ENCODE results near the gene ZNF699. TPM values are rescaled to one million over a fixed set of nuclear protein-coding genes. Genes with fewer than 3 reads are reported as not detected.
"Not testable (repeated sequence)": the region's sequence is repeated elsewhere in the genome, so short reads cannot be mapped to it uniquely, and the experiment has no call there.

Gene ZNF699
- total and polyA plus RNA-seq, 5 experiments from 2014 or later: 6.9 to 30.0 (median 20.6) TPM

DNA sequence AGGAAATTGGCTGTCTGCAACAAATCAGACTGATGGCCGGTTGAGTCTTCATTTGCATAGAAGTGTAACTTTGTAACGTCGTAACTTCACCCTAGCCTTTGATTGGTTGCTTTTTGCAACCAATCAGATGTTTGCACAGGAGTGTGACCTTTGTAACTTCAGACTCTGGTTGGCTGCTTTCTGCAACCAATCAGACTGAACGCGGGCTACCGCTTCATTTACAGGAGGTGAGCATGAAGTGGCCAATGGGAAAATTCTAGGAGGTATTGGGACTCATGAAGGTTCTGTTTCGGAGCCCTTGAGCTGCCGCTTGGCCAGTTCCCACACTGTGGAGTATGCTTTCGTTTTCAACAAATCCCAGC is 13.9 kb upstream of the ZNF699 start:
- Mint-ChIP-seq H3K4me1 (peaks cover 11 to 37% (median 28%) of the 10 kb centered on the region in 4 donors), H3K36me3 (peaks cover 29 to 42% (median 30%) of the 10 kb centered on the region in 3 donors), H3K27me3 (no peaks in the 10 kb centered on the region), H3K9me3 (peaks cover 0 to 66% (median 29%) of the 10 kb centered on the region in 9 donors), H3K4me3 (peak overlapping the region; percentile 90 to 98 (median 94)), H3K27ac (peak overlapping the region; percentile 93 to 98 (median 96))
- DNase-seq (peak in 3 of 10 donors; percentile 25 to 46 (median 43)), ATAC-seq (peak in 1 of 2 donors; percentile 36)
- POLR2A ChIA-PET: interaction anchor here (0.6 to 2.8 kb wide), 6 partner anchors 13 to 469 kb away, joined by 3 to 32 read pairs (median 5); partner anchors contain the start of genes ZNF121, ZNF266 and ZNF699

DNA sequence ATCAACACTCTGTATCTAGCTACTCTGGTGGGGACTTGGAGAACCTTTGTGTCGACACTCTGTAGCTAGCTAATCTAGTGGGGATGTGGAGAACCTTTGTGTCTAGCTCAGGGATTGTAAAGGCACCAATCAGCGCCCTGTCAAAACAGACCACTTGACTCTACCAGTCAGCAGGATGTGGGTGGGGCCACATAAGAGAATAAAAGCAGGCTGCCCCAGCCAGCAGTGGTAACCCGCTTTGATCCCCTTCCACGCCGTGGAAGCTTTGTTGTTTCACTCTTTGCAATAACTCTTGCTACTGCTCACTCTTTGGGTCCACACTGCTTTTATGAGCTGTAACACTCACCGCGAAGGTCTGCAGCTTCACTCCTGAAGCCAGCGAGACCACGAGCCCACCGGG is 12.6 kb upstream of the ZNF699 start:
- not testable (repeated sequence) for DNase-seq
- POLR2A ChIA-PET: interaction anchor here (2.8 kb wide), 1 partner anchor 11 kb away, joined by 32 read pairs; the partner anchor contains the start of gene ZNF699

GRCh38 chr19:9321756-9322155 is 12.1 kb upstream of the ZNF699 start:
- POLR2A ChIA-PET: interaction anchor here (2.8 kb wide), 1 partner anchor 11 kb away, joined by 32 read pairs; the partner anchor contains the start of gene ZNF699
- DNase-seq, H3K27me3 Mint-ChIP-seq, H3K27ac Mint-ChIP-seq, H3K4me3 Mint-ChIP-seq, ATAC-seq: not testable (repeated sequence)
- H3K9me3 Mint-ChIP-seq: peaks cover 0 to 48% (median 22%) of the 10 kb centered on the region in 9 donors
- H3K36me3 Mint-ChIP-seq: peaks cover 13 to 31% (median 23%) of the 10 kb centered on the region in 3 donors
- H3K4me1 Mint-ChIP-seq: peaks cover 11 to 34% (median 26%) of the 10 kb centered on the region in 4 donors

More for the DNA sequence above, 12.6 kb upstream of the ZNF699 start:
- Mint-ChIP-seq H3K27ac (peak overlapping the region in 7 of 10 donors; percentile 19 to 95 (median 62)), H3K36me3 (peaks cover 16 to 34% (median 23%) of the 10 kb centered on the region in 3 donors), H3K4me3 (peak overlapping the region in 8 of 10 donors; percentile 30 to 95 (median 82)), H3K9me3 (peaks cover 0 to 53% (median 22%) of the 10 kb centered on the region in 9 donors), H3K4me1 (peaks cover 11 to 34% (median 26%) of the 10 kb centered on the region in 4 donors)
- ATAC-seq, H3K27me3 Mint-ChIP-seq: not testable (repeated sequence)

- no peak for ATAC-seq
- Mint-ChIP-seq H3K27ac (no peak overlapping the region), H3K4me3 (no peak overlapping the region), H3K4me1 (peaks cover 11 to 34% (median 26%) of the 10 kb centered on the region in 4 donors), H3K9me3 (peaks cover 0 to 47% (median 21%) of the 10 kb centered on the region in 9 donors), H3K36me3 (peaks cover 12 to 28% (median 20%) of the 10 kb centered on the region in 3 donors), H3K27me3 (no peaks in the 10 kb centered on the region)
- no peak for DNase-seq
- POLR2A ChIA-PET: no interaction called here
Measured at GRCh38 chr19:9321338-9321737, 11.7 kb upstream of the ZNF699 start.

DNA sequence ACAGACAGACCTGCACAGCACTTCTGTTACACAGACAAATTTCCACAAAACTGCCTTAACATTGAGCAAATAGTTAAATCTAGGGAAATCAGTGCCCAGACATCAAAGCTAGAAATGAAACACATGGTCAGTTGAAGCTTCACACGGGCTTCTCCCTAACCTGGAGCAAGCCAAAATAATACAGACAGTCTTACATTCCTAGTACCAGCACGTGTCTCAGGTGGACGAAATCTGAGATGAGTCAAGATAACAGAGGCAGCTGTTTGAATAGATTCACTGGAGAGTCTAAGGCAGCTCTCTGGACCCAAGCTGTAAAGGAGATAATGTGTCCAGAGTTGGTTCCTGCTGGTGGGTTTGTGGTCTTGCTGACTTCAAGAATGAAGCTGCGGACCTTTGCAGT is 4.1 kb upstream of the ZNF699 start:
- Mint-ChIP-seq H3K36me3 (peaks cover 0 to 19% (median 13%) of the 10 kb centered on the region in 3 donors), H3K4me3 (no peak overlapping the region), H3K9me3 (peaks cover 0 to 29% (median 16%) of the 10 kb centered on the region in 9 donors), H3K27ac (peak overlapping the region in 1 of 10 donors; percentile 40), H3K4me1 (peaks cover 3 to 19% (median 14%) of the 10 kb centered on the region in 4 donors), H3K27me3 (peaks cover 0 to 2% (median 0%) of the 10 kb centered on the region in 5 donors)
- ATAC-seq: no peak
- no peak for DNase-seq
- POLR2A ChIA-PET: interaction anchor here (1.0 kb wide), 1 partner anchor 269 kb away, joined by 3 read pairs; no protein-coding TSS in a partner anchor

- Mint-ChIP-seq H3K27ac (peak overlapping the region; percentile 89 to 99 (median 96)), H3K4me3 (peak overlapping the region; percentile 92 to 98 (median 95)), H3K36me3 (peaks cover 10 to 21% (median 20%) of the 10 kb centered on the region in 3 donors), H3K4me1 (peaks cover 6 to 41% (median 33%) of the 10 kb centered on the region in 4 donors), H3K27me3 (peaks cover 0 to 2% (median 0%) of the 10 kb centered on the region in 5 donors), H3K9me3 (peaks cover 0 to 29% (median 14%) of the 10 kb centered on the region in 9 donors)
- POLR2A ChIA-PET: interaction anchor here (0.6 to 4.9 kb wide), 5 partner anchors 13 to 518 kb away, joined by 3 to 32 read pairs (median 6); partner anchors contain the start of genes UBL5, ZNF266 and ZNF559
- ATAC-seq: peak; percentile 61 to 66
- DNase-seq: no peak
Measured at GRCh38 chr19:9309974-9310446, 372 bp upstream of the ZNF699 start.

DNA sequence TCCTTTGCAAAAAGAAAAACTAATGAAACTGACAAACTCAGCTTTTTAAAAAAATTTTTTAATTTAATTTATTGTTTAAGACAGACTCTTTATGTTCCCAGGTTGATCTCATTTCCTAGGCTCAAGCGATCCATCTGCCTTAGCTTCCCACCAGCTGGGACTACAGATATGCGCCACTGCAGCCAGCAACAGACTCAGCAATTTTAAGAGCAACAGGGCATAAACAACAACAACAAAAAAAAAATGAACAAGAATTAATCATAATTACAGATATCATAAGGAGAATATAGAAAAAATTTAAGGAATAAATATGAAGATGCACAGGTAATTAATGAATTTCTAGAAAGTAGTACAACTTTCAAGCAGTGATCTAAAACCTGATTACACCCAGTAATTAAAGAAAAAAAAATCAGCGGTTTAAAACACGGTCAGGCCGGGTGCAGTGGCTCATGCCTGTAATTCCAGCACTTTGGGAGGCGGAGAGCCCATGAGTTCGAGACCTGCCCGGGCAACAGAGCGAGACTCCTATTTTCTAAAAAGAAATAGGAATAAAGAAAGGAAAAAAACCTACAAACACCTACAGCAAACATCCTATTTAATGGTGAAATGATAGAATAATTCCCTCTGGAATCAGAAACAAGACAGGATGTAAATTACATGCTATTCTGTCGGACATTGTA is 1.4 kb downstream of the ZNF699 start:
- Mint-ChIP-seq H3K27ac (peak overlapping the region; percentile 89 to 99 (median 96)), H3K27me3 (peaks cover 0 to 2% (median 0%) of the 10 kb centered on the region in 5 donors), H3K36me3 (peaks cover 15 to 38% (median 28%) of the 10 kb centered on the region in 3 donors), H3K9me3 (peaks cover 0 to 38% (median 16%) of the 10 kb centered on the region in 9 donors), H3K4me3 (peak overlapping the region; percentile 92 to 98 (median 95)), H3K4me1 (peaks cover 6 to 43% (median 34%) of the 10 kb centered on the region in 4 donors)
- no peak for ATAC-seq
- POLR2A ChIA-PET: interaction anchor here (0.6 to 0.9 kb wide), 10 partner anchors 18 to 512 kb away, joined by 3 to 7 read pairs (median 3); partner anchors contain the start of gene ZNF562
- DNase-seq: no peak

GRCh38 chr19:9306443-9306842 is 3.2 kb downstream of the ZNF699 start:
- Mint-ChIP-seq H3K4me3 (peak overlapping the region in 3 of 10 donors; percentile 5 to 93 (median 54)), H3K36me3 (peaks cover 26 to 53% (median 46%) of the 10 kb centered on the region in 3 donors), H3K4me1 (peaks cover 4 to 38% (median 34%) of the 10 kb centered on the region in 4 donors), H3K27ac (no peak overlapping the region), H3K9me3 (peaks cover 0 to 49% (median 31%) of the 10 kb centered on the region in 9 donors), H3K27me3 (peaks cover 0 to 2% (median 0%) of the 10 kb centered on the region in 5 donors)
- POLR2A ChIA-PET: interaction anchor here (0.7 kb wide), 1 partner anchor 21 kb away, joined by 3 read pairs; no protein-coding TSS in a partner anchor
- ATAC-seq (no peak), DNase-seq (no peak)

- POLR2A ChIA-PET: no interaction called here
- Mint-ChIP-seq H3K4me3 (no peak overlapping the region), H3K36me3 (peaks cover 67 to 94% (median 86%) of the 10 kb centered on the region in 3 donors), H3K27ac (no peak overlapping the region), H3K27me3 (no peaks in the 10 kb centered on the region), H3K4me1 (peaks cover 0 to 10% (median 1%) of the 10 kb centered on the region in 4 donors), H3K9me3 (peaks cover 10 to 98% (median 53%) of the 10 kb centered on the region in 9 donors)
- DNase-seq (no peak), ATAC-seq (no peak)
Measured at GRCh38 chr19:9296336-9296735, 13.3 kb downstream of the ZNF699 start.

DNA sequence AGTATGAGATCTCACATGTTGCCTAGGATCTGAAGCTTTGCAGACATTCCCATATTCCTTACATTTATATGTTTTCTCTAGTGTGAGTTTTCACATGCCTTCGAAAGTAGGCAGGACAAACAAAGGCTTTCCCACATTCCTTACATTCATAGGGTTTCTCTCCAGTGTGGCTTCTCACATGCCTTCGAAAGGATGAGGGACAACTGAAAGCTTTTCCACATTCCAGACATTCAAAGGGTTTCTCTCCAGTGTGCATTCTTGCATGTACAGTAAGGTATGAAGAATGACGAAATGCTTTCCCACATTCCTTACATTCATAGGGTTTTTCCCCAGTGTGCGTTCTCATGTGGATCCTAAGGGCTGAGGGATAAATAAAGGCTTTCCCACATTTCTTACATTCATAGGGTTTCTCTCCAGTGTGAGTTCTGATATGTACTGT is 14.2 kb downstream of the ZNF699 start:
- H3K4me1 Mint-ChIP-seq: peaks cover 0 to 2% (median 1%) of the 10 kb centered on the region in 4 donors
- peaks cover 2 to 98% (median 49%) of the 10 kb centered on the region in 9 donors for H3K9me3 Mint-ChIP-seq
- H3K27me3 Mint-ChIP-seq: no peaks in the 10 kb centered on the region
- H3K36me3 Mint-ChIP-seq: peaks cover 61 to 91% (median 82%) of the 10 kb centered on the region in 3 donors
- POLR2A ChIA-PET: no interaction called here
- H3K4me3 Mint-ChIP-seq: no peak overlapping the region
- ATAC-seq (no peak), DNase-seq (no peak)
- H3K27ac Mint-ChIP-seq: no peak overlapping the region

- H3K4me3 Mint-ChIP-seq: no peak overlapping the region
- peaks cover 0 to 86% (median 34%) of the 10 kb centered on the region in 9 donors for H3K9me3 Mint-ChIP-seq
- ATAC-seq: no peak
- H3K36me3 Mint-ChIP-seq: peaks cover 40 to 66% (median 43%) of the 10 kb centered on the region in 3 donors
- peaks cover 0 to 2% (median 0%) of the 10 kb centered on the region in 4 donors for H3K4me1 Mint-ChIP-seq
- no peak overlapping the region for H3K27ac Mint-ChIP-seq
- H3K27me3 Mint-ChIP-seq: peaks cover 0 to under 1% (median 0%) of the 10 kb centered on the region in 5 donors
- no peak for DNase-seq
- POLR2A ChIA-PET: no interaction called here
Measured at GRCh38 chr19:9289231-9289884, 20.3 kb downstream of the ZNF699 start.

DNA sequence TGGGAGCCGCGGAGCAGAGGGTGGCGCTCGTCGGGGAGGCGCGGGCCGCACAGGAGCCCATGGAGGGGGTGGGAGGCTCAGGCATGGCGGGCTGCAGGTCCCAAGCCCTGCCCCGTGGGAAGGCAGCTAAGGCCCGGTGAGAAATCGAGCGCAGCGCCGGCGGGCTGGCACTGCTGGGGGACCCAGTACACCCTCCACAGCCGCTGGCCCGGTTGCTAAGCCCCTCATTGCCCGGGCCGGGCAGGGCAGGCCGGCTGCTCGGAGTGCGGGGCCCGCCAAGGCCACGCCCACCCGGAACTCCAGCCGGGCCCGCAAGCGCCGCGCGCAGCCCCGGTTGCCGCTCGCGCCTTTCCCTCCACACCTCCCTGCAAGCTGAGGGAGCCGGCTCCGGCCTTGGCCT is 26.2 kb downstream of the ZNF699 start:
- Mint-ChIP-seq H3K36me3 (peaks cover 0 to 46% (median 28%) of the 10 kb centered on the region in 3 donors), H3K27ac (peak overlapping the region in 2 of 10 donors; percentile 71 to 82), H3K4me3 (peak overlapping the region; percentile 41 to 87 (median 74)), H3K9me3 (peaks cover 9 to 76% (median 44%) of the 10 kb centered on the region in 9 donors), H3K27me3 (peaks cover 12 to 31% (median 20%) of the 10 kb centered on the region in 5 donors)
- ATAC-seq (peak in 1 of 2 donors; percentile 52), DNase-seq (peak in 8 of 10 donors; percentile 2 to 66 (median 36))
- POLR2A ChIA-PET: interaction anchor here (0.9 kb wide), 1 partner anchor 25 kb away, joined by 3 read pairs; no protein-coding TSS in a partner anchor
- not testable (repeated sequence) for H3K4me1 Mint-ChIP-seq

Data from naive thymus-derived CD8-positive, alpha-beta T cell (primary cell).